NOMO-1 (cell line): ENCODE results near the gene BRICD5.

Experiments used
- DNase-seq, 2 experiments: peaks; one replicate each; lab custom pipeline; 2025; ENCODE audit not compliant: unreplicated experiment in 2 of 2; lab: John Stamatoyannopoulos, UW

The BRICD5 gene

DNA sequence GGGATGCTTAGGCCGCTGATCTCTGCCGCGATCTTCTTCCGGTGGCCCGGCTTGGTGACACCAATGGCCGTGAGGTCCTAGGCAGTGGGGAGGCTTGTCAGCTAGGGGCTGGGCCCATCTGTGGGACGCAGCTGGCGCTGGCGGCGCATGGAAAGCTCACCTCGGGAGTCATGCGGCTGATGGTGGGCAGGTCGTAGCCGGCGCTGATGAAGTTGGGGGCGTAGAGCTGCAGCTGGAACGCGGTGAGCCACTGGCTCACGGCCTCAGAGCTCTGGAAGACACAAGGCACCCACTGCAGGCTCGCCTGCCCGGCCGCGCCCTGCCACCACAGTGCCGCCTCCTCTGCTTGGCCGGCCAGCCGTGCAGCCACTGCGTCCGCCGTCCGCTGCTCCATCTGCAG is 27.0 kb downstream of the BRICD5 start:
- no peak for DNase-seq

- DNase-seq: no peak
These were observed 28.7 kb downstream of the BRICD5 start for GRCh38 chr16:2181952-2182351.

- DNase-seq: no peak
These were observed 29.4 kb downstream of the BRICD5 start for GRCh38 chr16:2180962-2181923.

GRCh38 chr16:2180461-2180860 is 30.2 kb downstream of the BRICD5 start:
- no peak for DNase-seq

DNA sequence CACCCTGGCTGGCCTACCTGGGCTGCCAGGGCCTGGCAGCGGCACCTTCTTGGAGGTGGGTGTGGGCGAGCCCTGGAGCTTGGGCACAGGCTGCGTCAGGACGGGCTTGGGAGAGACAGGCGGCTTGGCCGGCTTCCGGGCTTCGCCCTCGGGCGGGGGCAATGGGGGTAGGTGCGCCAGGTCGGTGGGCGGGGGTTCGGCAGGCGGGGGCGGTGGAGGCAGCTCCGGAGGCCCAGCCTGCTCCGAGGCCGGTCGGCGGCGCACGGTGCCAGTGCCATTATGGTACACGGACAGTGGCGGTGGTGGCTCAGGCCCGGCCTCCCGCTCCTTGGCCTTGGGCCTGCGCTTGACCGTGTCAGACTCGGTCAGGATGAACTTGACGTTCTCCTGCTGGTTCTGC is 31.1 kb downstream of the BRICD5 start:
- no peak for DNase-seq

DNA sequence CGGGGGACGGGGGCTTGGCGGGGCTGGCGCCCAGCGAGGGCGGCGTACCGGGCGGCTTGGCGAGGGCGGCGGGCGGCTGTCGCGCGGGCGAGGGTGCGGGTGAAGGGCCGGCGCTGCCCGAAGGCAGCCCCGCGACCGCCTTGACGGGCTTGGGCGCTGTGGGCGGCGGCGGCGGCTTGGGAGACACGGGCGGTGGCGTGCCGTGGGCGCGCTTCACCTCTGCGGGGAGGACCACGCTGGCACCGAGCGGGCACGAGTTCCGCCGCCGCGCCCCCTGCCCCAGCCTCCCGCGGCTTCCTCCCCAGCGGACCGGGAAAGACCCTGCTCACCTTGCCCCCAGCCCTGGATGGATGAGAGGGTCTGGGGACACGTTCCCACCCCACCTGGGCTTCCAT is 31.6 kb downstream of the BRICD5 start:
- DNase-seq: no peak

GRCh38 chr16:2178321-2179106 is 32.1 kb downstream of the BRICD5 start:
- no peak for DNase-seq

- DNase-seq: no peak
These were observed 33.1 kb downstream of the BRICD5 start for GRCh38 chr16:2177561-2177960.

DNA sequence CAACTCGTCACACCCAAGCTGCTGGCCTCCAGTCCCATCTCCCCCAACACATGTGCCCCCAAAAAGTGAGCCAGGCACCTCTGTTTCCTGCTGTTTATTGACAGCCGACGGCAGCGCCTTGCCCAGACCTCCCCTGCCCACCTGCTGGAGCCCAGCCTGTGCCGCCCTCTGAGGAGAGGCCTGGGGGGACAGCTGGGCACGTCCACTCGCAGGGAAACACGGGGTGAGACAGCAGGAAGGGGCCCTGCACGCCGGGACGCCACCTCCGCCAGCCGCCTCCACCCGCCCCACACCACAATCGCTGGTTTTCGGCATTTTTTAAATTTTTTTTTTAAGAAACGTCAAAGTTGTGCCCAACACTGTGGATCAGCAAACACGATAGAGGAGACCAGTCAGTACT is 33.6 kb downstream of the BRICD5 start:
- DNase-seq: no peak

- DNase-seq: no peak
These were observed 34.6 kb downstream of the BRICD5 start for GRCh38 chr16:2176047-2176446.

- no peak for DNase-seq
These were observed 35.2 kb downstream of the BRICD5 start for GRCh38 chr16:2175454-2175853.

- DNase-seq: no peak
These were observed 36.1 kb downstream of the BRICD5 start for GRCh38 chr16:2174396-2175131.

DNA sequence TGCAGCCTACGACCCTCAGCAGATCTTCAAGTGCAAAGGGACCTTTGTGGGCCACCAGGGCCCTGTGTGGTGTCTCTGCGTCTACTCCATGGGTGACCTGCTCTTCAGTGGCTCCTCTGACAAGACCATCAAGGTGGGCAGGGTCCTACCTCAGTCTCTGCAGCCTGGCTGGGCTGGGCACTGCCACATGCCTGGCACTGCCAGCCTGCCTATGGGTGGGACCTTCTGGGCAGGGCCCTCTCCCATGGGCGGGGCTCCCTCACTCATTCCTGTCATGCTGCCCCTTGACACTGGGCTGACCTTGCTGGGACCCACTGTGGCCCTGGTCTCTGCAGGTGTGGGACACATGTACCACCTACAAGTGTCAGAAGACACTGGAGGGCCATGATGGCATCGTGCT is 36.7 kb downstream of the BRICD5 start:
- DNase-seq: no peak

DNA sequence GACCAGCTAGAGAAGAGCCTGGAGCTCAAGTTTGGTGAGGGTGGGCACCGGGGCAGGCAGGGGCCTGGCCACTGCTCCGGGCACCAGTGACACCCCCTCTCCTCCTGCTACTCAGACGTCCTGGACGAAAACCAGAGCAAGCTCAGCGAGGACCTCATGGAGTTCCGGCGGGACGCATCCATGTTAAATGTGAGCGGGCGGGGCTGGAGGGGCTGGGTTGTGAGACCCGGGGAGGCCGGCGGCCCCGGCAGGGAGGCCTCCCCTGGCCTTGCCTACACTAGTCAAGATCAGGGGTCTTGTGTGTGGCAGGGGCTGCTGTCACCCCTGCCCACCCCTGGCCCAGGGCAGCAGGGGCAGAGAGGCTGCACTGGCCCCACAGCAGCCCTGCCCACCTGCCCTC is 37.3 kb downstream of the BRICD5 start:
- DNase-seq: no peak

DNA sequence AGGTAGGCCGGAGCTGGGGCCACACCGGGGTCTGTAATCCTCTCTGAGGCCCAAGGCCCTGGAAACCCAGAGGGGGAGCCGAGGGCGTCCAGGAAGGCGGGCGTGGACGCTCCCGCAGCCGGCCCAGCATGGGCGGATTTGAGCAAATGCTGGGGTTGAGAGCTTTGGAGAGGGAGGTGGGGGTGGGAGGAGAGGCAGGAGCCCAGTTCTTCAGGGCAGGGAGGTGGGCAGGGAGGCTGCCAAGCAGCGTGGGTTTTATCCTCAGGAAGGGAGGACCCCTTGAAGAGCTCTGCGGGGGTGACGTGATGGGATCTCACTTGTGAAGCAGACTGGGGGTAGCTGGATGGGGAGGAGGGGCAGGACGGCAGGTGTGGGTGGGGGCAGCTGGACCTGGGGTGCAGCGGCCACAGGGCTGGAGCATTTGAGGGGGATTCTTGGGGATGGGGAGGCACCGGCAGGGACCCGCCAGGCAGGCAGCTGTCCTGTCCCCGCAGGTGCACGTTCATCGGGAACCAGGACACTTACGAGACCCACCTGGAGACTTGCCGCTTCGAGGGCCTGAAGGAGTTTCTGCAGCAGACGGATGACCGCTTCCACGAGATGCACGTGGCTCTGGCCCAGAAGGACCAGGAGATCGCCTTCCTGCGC is 37.9 kb downstream of the BRICD5 start:
- DNase-seq: no peak

DNA sequence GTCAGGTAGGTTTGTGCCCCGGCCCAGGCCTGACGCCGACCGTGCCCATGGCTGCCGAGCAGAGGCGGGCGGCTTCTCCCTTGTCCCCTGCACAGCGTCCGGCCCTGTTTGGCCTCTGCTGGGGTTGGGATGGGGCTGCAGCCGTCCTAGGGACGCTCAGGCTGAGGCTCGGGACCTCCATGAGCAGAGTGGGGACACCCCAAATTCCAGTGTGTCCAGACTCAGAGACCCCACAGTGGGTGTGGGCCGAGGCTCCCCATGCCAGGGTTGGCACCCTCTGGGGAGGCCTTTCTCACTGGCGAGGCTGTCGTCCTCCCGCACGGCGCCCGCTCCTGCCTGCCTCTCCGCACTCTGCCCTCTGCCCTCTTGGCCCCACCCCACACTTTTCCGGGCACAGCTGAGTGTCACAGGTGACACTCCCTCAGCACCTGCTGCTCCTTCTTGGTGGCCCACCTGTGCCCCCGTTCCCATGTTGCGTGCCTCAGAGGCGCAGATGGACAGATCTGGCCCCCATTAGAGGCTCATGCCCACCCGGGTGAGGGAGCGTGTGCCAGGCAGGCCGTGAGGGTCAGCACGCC is 39.0 kb downstream of the BRICD5 start:
- no peak for DNase-seq

GRCh38 chr16:2170587-2171435 is 39.9 kb downstream of the BRICD5 start:
- DNase-seq: no peak

- no peak for DNase-seq
These were observed 40.6 kb downstream of the BRICD5 start for GRCh38 chr16:2170080-2170479.

DNA sequence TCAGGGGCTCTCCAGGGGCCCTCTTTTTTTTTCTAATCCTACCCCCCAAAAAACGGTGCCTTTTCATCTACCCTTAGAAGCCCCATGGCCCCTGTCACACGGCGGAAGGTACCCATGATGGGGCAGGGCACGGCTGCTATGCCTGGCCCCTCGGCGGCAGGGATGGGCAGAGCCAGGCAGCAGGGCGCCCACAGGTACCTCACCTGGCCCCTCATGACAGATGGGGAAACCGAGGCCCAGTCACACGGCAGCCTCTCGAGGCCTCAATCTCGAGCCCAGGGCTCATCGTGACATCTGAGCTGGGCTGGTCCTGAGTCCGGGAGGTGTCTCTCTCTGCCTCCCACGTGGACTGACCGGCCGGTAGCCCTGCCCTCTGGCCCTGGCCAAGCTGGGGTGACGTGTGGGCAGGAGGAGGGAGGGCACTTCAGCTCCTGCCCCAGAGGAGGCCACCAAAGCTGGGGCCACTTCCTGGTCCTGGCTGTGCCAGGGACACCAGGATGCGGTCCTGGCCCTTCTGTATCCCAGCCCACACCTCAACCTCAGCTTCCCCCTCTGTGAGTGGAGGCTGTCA is 43.5 kb downstream of the BRICD5 start:
- no peak for DNase-seq
